A673 (cell line): ENCODE results near the gene ZDHHC16. TPM values are rescaled to one million over a fixed set of nuclear protein-coding genes. Genes with fewer than 3 reads are reported as not detected.
A peak's percentile ranks its signal among the peaks of the same experiment; 100 is the strongest.

Source experiments
- BruUV-seq: library from RNA; stranded (reverse); fragments of 400-500 nt; replicated peaks from 2 replicates; lab custom pipeline; 2021; lab: Mats Ljungman, UMichigan
- CTCF ChIA-PET: fragments of 300-600 bp; sonication (Branson Sonifier 250); formaldehyde crosslinking; loops from one replicate; lab custom pipeline; 2022; ENCODE audit warnings: antibody characterized with exemption; lab: Charles Lee
- POLR2A ChIA-PET: fragments of 300-600 bp; sonication (Branson Sonifier 250); formaldehyde crosslinking; loops from one replicate; lab custom pipeline; 2022; ENCODE audit warnings: antibody characterized with exemption; ENCODE audit not compliant: low non-redundant PET; lab: Charles Lee
- DNase-seq: peaks from one replicate; pipeline ENCODE4 v3.0.0-alpha.2; 2015; ENCODE audit warnings: low spot score
- H3K27ac ChIP-seq: fragments of 200-600 bp; sonication (generic); 2 replicates; pipeline ENCODE4 v1.5.1; 2016; ENCODE audit warnings: mixed run types, low read depth, mild to moderate bottlenecking, mixed read lengths, antibody characterized with exemption, low read length; ENCODE audit not compliant: poor library complexity, severe bottlenecking
- H3K27me3 ChIP-seq: fragments of 200-600 bp; sonication (generic); replicated peaks from 2 replicates; pipeline ENCODE4 v1.6.1; 2017; ENCODE audit warnings: mixed run types, low read depth, mild to moderate bottlenecking, mixed read lengths, antibody characterized with exemption, low read length; ENCODE audit not compliant: insufficient read depth, poor library complexity
- H3K36me3 ChIP-seq: fragments of 200-600 bp; sonication (generic); 2 replicates; pipeline ENCODE4 v1.6.1; 2016; ENCODE audit warnings: mixed run types, mild to moderate bottlenecking, mixed read lengths, antibody characterized with exemption, low read length; ENCODE audit not compliant: insufficient read depth, poor library complexity, severe bottlenecking
- H3K4me1 ChIP-seq: fragments of 200-600 bp; sonication (generic); 2 replicates; pipeline ENCODE4 v1.6.1; 2017; ENCODE audit warnings: mixed run types, mild to moderate bottlenecking, mixed read lengths, antibody characterized with exemption, low read length; ENCODE audit not compliant: insufficient read depth, poor library complexity, severe bottlenecking
- H3K4me3 ChIP-seq: fragments of 200-600 bp; sonication (generic); 2 replicates; pipeline ENCODE4 v1.5.1; 2016; ENCODE audit warnings: low read depth, mixed run types, mild to moderate bottlenecking, mixed read lengths, low read length; ENCODE audit not compliant: poor library complexity, severe bottlenecking
- H3K9me3 ChIP-seq: fragments of 200-600 bp; sonication (generic); 2 replicates; pipeline ENCODE4 v1.6.1; 2016; ENCODE audit warnings: mixed run types, low read depth, mild to moderate bottlenecking, mixed read lengths, antibody characterized with exemption, low read length; ENCODE audit not compliant: poor library complexity, severe bottlenecking
- CTCF ChIP-seq: fragments of 300-800, 200-600 bp; sonication (generic); conservative IDR thresholded peaks from 2 replicates; pipeline ENCODE4 v1.5.1; 2017; ENCODE audit warnings: low read depth, mild to moderate bottlenecking, antibody characterized with exemption, low read length, moderate library complexity, mixed read lengths
- EZH2 ChIP-seq: fragments of 200-600 bp; sonication (generic); IDR thresholded peaks from 2 replicates; pipeline ENCODE4 v1.6.1; 2017; ENCODE audit warnings: borderline replicate concordance, low read depth, mild to moderate bottlenecking, mixed read lengths, antibody characterized with exemption, low read length; ENCODE audit not compliant: poor library complexity, severe bottlenecking
- intact Hi-C: fragments of 100-400 bp; cut with micrococcal nuclease; formaldehyde crosslinking; loops from one replicate; pipeline ENCODE4 v1.10.0; 2022; ENCODE audit not compliant: unreplicated experiment
- total RNA-seq: library from RNA; stranded (reverse); gene quantifications from 2 replicates; pipeline ENCODE4 v1.2.3, GENCODE V29; 2021

Gene ZDHHC16
- total RNA-seq, 1 experiment from 2014 or later: 49.2 TPM

GRCh38 chr10:97426776-97427570 is 19.0 kb upstream of the ZDHHC16 start:
- no TSS peak for BruUV-seq
- intact Hi-C loops: no loop called here
- Histone ChIP-seq H3K4me1 (peaks cover 10% of the 10 kb centered on the region), H3K9me3 (no peaks in the 10 kb centered on the region), H3K4me3 (peak overlapping the region; percentile 79), H3K36me3 (peaks cover 48% of the 10 kb centered on the region), H3K27me3 (no peaks in the 10 kb centered on the region), H3K27ac (peak overlapping the region; percentile 91)
- POLR2A ChIA-PET: no interaction called here
- TF ChIP-seq EZH2 (no peak), CTCF (no peak)
- DNase-seq: peak; percentile 51
- CTCF ChIA-PET: no interaction called here

- POLR2A ChIA-PET: no interaction called here
- Histone ChIP-seq H3K27ac (peak overlapping the region; percentile 91), H3K27me3 (no peaks in the 10 kb centered on the region), H3K4me1 (peaks cover 10% of the 10 kb centered on the region), H3K36me3 (peaks cover 51% of the 10 kb centered on the region), H3K4me3 (peak overlapping the region; percentile 79), H3K9me3 (no peaks in the 10 kb centered on the region)
- peak; percentile 42 for DNase-seq
- CTCF ChIA-PET: no interaction called here
- TF ChIP-seq EZH2: no peak
- TF ChIP-seq CTCF: no peak
- TSS peak; percentile 38 for BruUV-seq
- intact Hi-C loops: no loop called here
Observed at GRCh38 chr10:97427571-97428179, 18.3 kb upstream of the ZDHHC16 start.

- peak; percentile 68 for DNase-seq
- H3K27me3 ChIP-seq: no peaks in the 10 kb centered on the region
- TF ChIP-seq EZH2 (no peak), CTCF (no peak)
- H3K4me1 ChIP-seq: peaks cover 10% of the 10 kb centered on the region
- ChIA-PET POLR2A (no interaction called here), CTCF (no interaction called here)
- intact Hi-C loops: no loop called here
- no peaks in the 10 kb centered on the region for H3K9me3 ChIP-seq
- H3K4me3 ChIP-seq: peak overlapping the region; percentile 79
- H3K27ac ChIP-seq: peak overlapping the region; percentile 91
- peaks cover 55% of the 10 kb centered on the region for H3K36me3 ChIP-seq
- no TSS peak for BruUV-seq
Observed at GRCh38 chr10:97428572-97428981, 17.4 kb upstream of the ZDHHC16 start.
